Measurements from ENCODE around the gene ARAP1. TPM values are rescaled to one million over a fixed set of nuclear protein-coding genes. Genes with fewer than 3 reads are reported as not detected.

ARAP1 gene
- total RNA-seq, 2 experiments from 2014 or later, result 84.3 to 89.6 TPM

DNA sequence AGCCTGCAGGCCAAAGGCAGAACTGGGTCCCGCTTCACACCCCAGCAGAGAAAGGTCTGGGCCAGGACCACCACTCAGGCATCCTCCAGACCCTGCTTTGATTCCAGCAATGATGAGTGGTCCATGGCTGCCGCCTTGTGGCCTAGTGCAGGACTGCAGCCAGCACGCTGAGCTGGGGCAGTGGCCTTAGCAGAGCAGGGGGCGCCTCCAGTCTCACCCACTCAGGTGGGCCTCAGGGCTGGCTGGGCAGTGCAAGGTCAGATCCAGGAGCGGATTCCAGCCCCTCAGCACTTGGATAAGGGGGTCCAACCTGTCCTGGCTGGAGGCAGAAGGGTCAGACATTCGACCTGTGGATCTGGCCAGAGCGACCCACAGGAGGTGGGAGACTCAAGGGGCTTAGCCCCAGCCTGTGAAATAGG is 68.4 kb downstream of the ARAP1 start:
- no peak overlapping the region for H3K27ac Mint-ChIP-seq
- peaks cover 44% of the 10 kb centered on the region for H3K4me1 Mint-ChIP-seq (ENCODE audit: low read depth)
- ChIA-PET CTCF (interaction anchor here (0.5 to 8.2 kb wide), 34 partner anchors 9 to 350 kb away, joined by 3 to 132 read pairs (median 4); partner anchors contain the start of genes PDE2A and STARD10), POLR2A (interaction anchor here (0.7 kb wide), 1 partner anchor 210 kb away, joined by 3 read pairs; no protein-coding TSS in a partner anchor)
- peaks cover 24% of the 10 kb centered on the region for H3K36me3 Mint-ChIP-seq (ENCODE audit: low read depth)
- DNase-seq, result peak; percentile 78
- ATAC-seq, result peak; percentile 64
- H3K9me3 Mint-ChIP-seq (ENCODE audit: insufficient read depth), result no peaks in the 10 kb centered on the region
- no peak overlapping the region for H3K4me3 Mint-ChIP-seq
- peaks cover 8% of the 10 kb centered on the region for H3K27me3 Mint-ChIP-seq (ENCODE audit: low read depth)

DNA sequence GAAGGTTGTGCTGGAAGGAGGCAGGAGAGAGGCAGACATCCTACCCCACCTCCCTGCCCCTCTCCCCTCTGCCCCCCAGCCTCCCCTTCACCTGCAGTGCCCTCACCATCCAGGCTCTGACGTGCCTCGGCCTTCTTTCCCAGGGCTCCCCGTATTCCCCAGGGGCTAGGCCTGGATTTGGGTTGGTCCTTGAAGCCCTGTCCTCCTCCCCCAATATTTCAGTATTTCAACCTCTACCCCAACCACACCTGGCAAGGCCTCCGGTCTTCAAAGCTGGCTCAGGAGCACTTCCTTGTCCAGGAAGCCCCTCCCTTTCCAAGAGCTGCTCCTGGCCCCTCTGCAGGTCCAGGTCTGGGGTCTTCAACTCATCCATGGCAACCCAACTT is 69.4 kb downstream of the ARAP1 start:
- ChIA-PET POLR2A (no interaction called here), CTCF (interaction anchor here (0.9 to 8.2 kb wide), 6 partner anchors 14 to 211 kb away, joined by 4 to 132 read pairs (median 12); no protein-coding TSS in a partner anchor)
- Mint-ChIP-seq H3K4me3 (no peak overlapping the region), H3K27me3 (ENCODE audit: low read depth) (peaks cover 15% of the 10 kb centered on the region), H3K36me3 (ENCODE audit: low read depth) (peaks cover 16% of the 10 kb centered on the region), H3K27ac (no peak overlapping the region), H3K4me1 (ENCODE audit: low read depth) (peaks cover 35% of the 10 kb centered on the region), H3K9me3 (ENCODE audit: insufficient read depth) (no peaks in the 10 kb centered on the region)
- no peak for DNase-seq
- ATAC-seq, result no peak

- ATAC-seq (no peak), DNase-seq (no peak)
- Mint-ChIP-seq H3K36me3 (ENCODE audit: low read depth) (peaks cover 14% of the 10 kb centered on the region), H3K27ac (no peak overlapping the region), H3K4me1 (ENCODE audit: low read depth) (peaks cover 30% of the 10 kb centered on the region), H3K4me3 (no peak overlapping the region), H3K27me3 (ENCODE audit: low read depth) (peaks cover 18% of the 10 kb centered on the region), H3K9me3 (ENCODE audit: insufficient read depth) (no peaks in the 10 kb centered on the region)
- ChIA-PET POLR2A (interaction anchor here (0.8 kb wide), 1 partner anchor 9 kb away, joined by 3 read pairs; no protein-coding TSS in a partner anchor), CTCF (interaction anchor here (0.9 to 8.2 kb wide), 5 partner anchors 14 to 211 kb away, joined by 4 to 132 read pairs (median 9); no protein-coding TSS in a partner anchor)
Measured at GRCh38 chr11:72682238-72682857, 69.9 kb downstream of the ARAP1 start.

DNA sequence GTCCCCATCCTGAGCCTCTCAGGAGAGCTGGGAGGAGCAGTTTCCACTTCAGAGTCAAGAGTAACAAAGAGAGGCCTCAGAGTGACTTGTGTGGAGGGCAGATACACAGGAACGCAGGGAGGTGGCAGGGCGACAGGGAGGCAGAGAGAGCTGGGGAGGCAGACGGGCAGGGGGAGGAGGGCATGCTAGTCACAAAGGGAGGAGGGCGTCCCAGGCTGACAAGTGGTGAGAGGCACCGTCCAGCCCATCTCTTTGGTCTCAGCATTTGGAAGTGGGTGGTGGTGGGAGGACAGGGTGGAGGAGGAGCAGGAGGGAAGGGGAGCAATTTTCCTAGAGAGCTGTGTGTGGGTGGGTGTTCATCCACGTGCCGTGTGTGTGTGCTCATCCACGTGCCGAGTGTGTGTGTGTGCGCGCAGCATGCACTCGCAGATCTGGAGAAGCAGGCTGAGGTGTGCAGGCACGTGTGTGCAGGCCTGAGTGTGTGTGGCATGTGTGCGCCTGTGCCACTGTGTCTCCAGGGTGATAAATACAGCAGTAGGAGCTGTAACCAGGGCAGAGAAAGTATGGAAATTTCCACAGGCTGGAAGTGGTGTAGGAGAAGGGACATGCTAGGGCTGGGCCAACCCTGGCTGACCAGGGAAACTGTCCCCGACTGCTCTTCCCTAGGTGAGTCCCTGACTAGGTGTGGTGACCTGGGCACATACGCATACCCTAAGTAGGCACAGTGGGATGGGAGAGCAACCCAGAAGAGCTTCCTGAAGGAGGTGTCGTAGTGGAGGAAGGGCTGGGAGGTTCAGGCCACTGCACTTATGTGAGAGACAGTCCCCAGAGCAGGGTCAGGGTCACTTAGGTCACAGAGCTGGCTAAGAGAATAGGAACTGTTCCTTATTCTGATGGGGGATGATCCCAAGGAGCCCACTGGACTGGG is 70.7 kb downstream of the ARAP1 start:
- peaks cover 25% of the 10 kb centered on the region for H3K4me1 Mint-ChIP-seq (ENCODE audit: low read depth)
- no peak overlapping the region for H3K4me3 Mint-ChIP-seq
- H3K9me3 Mint-ChIP-seq (ENCODE audit: insufficient read depth), result no peaks in the 10 kb centered on the region
- ATAC-seq, result no peak
- peaks cover 23% of the 10 kb centered on the region for H3K27me3 Mint-ChIP-seq (ENCODE audit: low read depth)
- ChIA-PET CTCF (interaction anchor here (1.5 to 8.2 kb wide), 3 partner anchors 13 to 92 kb away, joined by 5 to 132 read pairs (median 9); no protein-coding TSS in a partner anchor), POLR2A (interaction anchor here (0.8 kb wide), 1 partner anchor 8 kb away, joined by 3 read pairs; no protein-coding TSS in a partner anchor)
- no peak for DNase-seq
- no peak overlapping the region for H3K27ac Mint-ChIP-seq
- peaks cover 5% of the 10 kb centered on the region for H3K36me3 Mint-ChIP-seq (ENCODE audit: low read depth)

- H3K27ac Mint-ChIP-seq, result no peak overlapping the region
- CTCF ChIA-PET, result interaction anchor here (8.2 kb wide), 1 partner anchor 91 kb away, joined by 132 read pairs; no protein-coding TSS in a partner anchor
- DNase-seq (no peak), ATAC-seq (no peak)
- peaks cover 17% of the 10 kb centered on the region for H3K4me1 Mint-ChIP-seq (ENCODE audit: low read depth)
- no peak overlapping the region for H3K4me3 Mint-ChIP-seq
- H3K9me3 Mint-ChIP-seq (ENCODE audit: insufficient read depth), result no peaks in the 10 kb centered on the region
- POLR2A ChIA-PET, result no interaction called here
- peaks cover 28% of the 10 kb centered on the region for H3K27me3 Mint-ChIP-seq (ENCODE audit: low read depth)
- no peaks in the 10 kb centered on the region for H3K36me3 Mint-ChIP-seq (ENCODE audit: low read depth)
Measured at GRCh38 chr11:72680624-72681158, 71.5 kb downstream of the ARAP1 start.

- CTCF ChIA-PET, result interaction anchor here (8.2 kb wide), 1 partner anchor 91 kb away, joined by 132 read pairs; no protein-coding TSS in a partner anchor
- H3K4me1 Mint-ChIP-seq (ENCODE audit: low read depth), result peaks cover 10% of the 10 kb centered on the region
- DNase-seq, result no peak
- H3K27me3 Mint-ChIP-seq (ENCODE audit: low read depth), result peaks cover 37% of the 10 kb centered on the region
- H3K9me3 Mint-ChIP-seq (ENCODE audit: insufficient read depth), result no peaks in the 10 kb centered on the region
- no peak overlapping the region for H3K4me3 Mint-ChIP-seq
- ATAC-seq, result no peak
- H3K27ac Mint-ChIP-seq, result no peak overlapping the region
- POLR2A ChIA-PET, result interaction anchor here (1.6 kb wide), 1 partner anchor 11 kb away, joined by 7 read pairs; no protein-coding TSS in a partner anchor
- H3K36me3 Mint-ChIP-seq (ENCODE audit: low read depth), result no peaks in the 10 kb centered on the region
Measured at GRCh38 chr11:72679869-72680268, 72.3 kb downstream of the ARAP1 start.

GRCh38 chr11:72678524-72678923 is 73.7 kb downstream of the ARAP1 start:
- Mint-ChIP-seq H3K36me3 (ENCODE audit: low read depth) (no peaks in the 10 kb centered on the region), H3K27me3 (ENCODE audit: low read depth) (peaks cover 50% of the 10 kb centered on the region), H3K27ac (no peak overlapping the region), H3K9me3 (ENCODE audit: insufficient read depth) (no peaks in the 10 kb centered on the region), H3K4me1 (ENCODE audit: low read depth) (peaks cover 6% of the 10 kb centered on the region), H3K4me3 (no peak overlapping the region)
- DNase-seq (no peak), ATAC-seq (no peak)
- ChIA-PET POLR2A (interaction anchor here (0.7 to 1.6 kb wide), 2 partner anchors 8 to 10 kb away, joined by 3 to 7 read pairs; no protein-coding TSS in a partner anchor), CTCF (interaction anchor here (1.0 to 1.4 kb wide), 2 partner anchors 10 to 47 kb away, joined by 3 read pairs; no protein-coding TSS in a partner anchor)

DNA sequence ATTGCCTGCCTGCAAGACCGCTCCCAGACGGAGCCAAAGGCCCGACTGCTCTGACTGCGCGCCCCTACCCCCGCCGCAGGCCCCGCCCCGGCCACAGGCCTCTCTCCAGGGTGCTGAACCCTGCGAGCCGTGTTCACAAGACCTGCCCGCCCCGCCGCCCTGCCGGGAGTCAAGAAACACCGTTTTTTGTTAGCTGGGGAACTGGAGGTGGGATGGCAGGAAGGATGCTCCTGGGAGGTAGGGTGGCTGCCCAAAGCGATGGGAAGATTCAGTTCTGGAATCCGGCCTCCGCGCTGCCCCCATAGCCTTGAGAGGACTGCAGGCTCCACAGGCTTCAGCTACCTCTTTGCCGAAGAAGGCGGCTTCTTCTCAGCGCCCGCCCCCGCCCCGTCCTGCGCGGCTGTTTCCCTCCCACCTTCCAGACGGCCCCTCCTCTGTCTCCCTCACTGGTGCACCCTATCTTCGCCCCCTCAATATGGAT is 75.3 kb downstream of the ARAP1 start:
- peaks cover 3% of the 10 kb centered on the region for H3K4me1 Mint-ChIP-seq (ENCODE audit: low read depth)
- peaks cover 63% of the 10 kb centered on the region for H3K27me3 Mint-ChIP-seq (ENCODE audit: low read depth)
- ChIA-PET POLR2A (interaction anchor here (1.1 to 1.4 kb wide), 2 partner anchors 8 to 9 kb away, joined by 4 to 6 read pairs; no protein-coding TSS in a partner anchor), CTCF (interaction anchor here (0.9 to 3.5 kb wide), 3 partner anchors 8 to 68 kb away, joined by 3 to 18 read pairs (median 5); no protein-coding TSS in a partner anchor)
- H3K36me3 Mint-ChIP-seq (ENCODE audit: low read depth), result no peaks in the 10 kb centered on the region
- H3K4me3 Mint-ChIP-seq, result no peak overlapping the region
- ATAC-seq (peak; percentile 84), DNase-seq (peak; percentile 79)
- no peaks in the 10 kb centered on the region for H3K9me3 Mint-ChIP-seq (ENCODE audit: insufficient read depth)
- H3K27ac Mint-ChIP-seq, result no peak overlapping the region

GRCh38 chr11:72675221-72675620 is 77.0 kb downstream of the ARAP1 start:
- DNase-seq (no peak), ATAC-seq (no peak)
- ChIA-PET POLR2A (no interaction called here), CTCF (interaction anchor here (2.1 to 3.5 kb wide), 2 partner anchors 10 to 67 kb away, joined by 5 to 18 read pairs; no protein-coding TSS in a partner anchor)
- H3K27me3 Mint-ChIP-seq (ENCODE audit: low read depth), result peaks cover 76% of the 10 kb centered on the region
- H3K4me3 Mint-ChIP-seq, result no peak overlapping the region
- no peaks in the 10 kb centered on the region for H3K9me3 Mint-ChIP-seq (ENCODE audit: insufficient read depth)
- peaks cover 3% of the 10 kb centered on the region for H3K4me1 Mint-ChIP-seq (ENCODE audit: low read depth)
- H3K36me3 Mint-ChIP-seq (ENCODE audit: low read depth), result no peaks in the 10 kb centered on the region
- no peak overlapping the region for H3K27ac Mint-ChIP-seq

- Mint-ChIP-seq H3K36me3 (ENCODE audit: low read depth) (no peaks in the 10 kb centered on the region), H3K27me3 (ENCODE audit: low read depth) (peaks cover 72% of the 10 kb centered on the region), H3K27ac (no peak within 1 kb of the TSS), H3K9me3 (ENCODE audit: insufficient read depth) (no peaks in the 10 kb centered on the region), H3K4me3 (no peak within 1 kb of the TSS), H3K4me1 (ENCODE audit: low read depth) (peaks cover 6% of the 10 kb centered on the region)
- no peak for ATAC-seq
- no peak for DNase-seq
- ChIA-PET CTCF (interaction anchor here (3.5 kb wide), 1 partner anchor 11 kb away, joined by 18 read pairs; no protein-coding TSS in a partner anchor), POLR2A (interaction anchor here (1.4 kb wide), 1 partner anchor 7 kb away, joined by 3 read pairs; no protein-coding TSS in a partner anchor)
Measured at GRCh38 chr11:72673943-72674828, 78.0 kb downstream of the ARAP1 start, which contains the start of gene PDE2A. Gene PDE2A (minus strand): TSS chr11:72674422. CDS start chr11:72674207, 215 bp downstream.

Data from activated CD8-positive, alpha-beta T cell treated with anti-CD3 and anti-CD28 coated beads, Interleukin-2, amount 10 ng/mL, durations not matched to agents 7 days and 5 days (primary cell).